ENCODE results near the gene RIN1.
"Not testable (repeated sequence)": the region's sequence is repeated elsewhere in the genome, so short reads cannot be mapped to it uniquely, and the experiment has no call there.

RIN1 gene

DNA sequence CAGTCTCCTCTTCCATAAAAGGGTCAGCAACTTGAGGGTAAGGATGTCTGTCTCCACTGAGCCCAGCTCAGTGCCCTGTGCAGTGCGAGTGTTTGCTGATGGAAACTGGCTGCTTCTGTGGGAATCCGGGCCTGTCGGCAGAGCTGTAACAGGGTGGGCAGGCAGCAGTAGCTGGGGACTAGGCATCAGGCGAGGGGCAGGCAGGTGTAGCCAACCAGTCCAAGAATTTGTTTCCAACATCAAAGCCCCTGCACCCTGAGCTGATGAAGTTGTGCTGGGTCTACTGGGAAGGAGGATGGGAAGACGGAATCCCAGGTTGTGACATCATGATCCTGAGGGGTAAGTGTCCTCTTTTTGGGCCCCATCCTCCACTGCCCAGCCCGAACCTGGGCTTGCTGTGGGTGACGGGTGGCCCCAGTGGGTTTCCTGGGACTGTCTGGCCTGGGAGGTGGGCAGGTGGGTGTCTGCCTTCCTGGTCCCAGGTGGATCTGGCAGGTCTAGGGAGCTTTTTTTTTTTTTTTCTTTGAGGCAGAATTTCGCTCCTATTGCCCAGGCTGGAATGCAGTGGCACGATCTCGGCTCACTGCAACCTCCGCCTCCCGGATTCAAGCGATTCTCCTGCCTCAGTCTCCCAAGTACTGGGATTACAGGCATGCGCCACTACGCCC, 24.3 kb upstream of the RIN1 start:
- DNase-seq, result no peak

DNA sequence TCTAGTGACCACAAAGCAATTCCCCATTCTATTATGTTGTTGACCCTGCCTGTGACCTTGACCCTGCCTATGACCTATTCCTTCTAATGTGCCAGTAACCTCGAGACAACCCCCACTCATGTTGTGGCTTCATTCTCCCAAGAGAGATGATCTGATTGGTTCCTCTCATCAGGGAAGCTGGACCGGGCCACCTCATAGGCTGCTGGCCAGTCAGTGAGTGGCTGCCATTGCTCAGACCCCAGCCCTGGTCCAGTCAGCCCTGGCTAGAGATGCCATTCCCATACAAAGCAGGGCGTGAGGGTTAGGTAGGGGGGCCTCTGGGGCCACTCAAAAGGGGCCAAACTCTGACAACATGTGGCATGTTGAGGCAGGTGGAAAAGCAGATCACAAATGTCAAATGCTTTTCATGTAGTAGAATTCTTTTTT, 23.4 kb upstream of the RIN1 start:
- DNase-seq, result no peak

DNA sequence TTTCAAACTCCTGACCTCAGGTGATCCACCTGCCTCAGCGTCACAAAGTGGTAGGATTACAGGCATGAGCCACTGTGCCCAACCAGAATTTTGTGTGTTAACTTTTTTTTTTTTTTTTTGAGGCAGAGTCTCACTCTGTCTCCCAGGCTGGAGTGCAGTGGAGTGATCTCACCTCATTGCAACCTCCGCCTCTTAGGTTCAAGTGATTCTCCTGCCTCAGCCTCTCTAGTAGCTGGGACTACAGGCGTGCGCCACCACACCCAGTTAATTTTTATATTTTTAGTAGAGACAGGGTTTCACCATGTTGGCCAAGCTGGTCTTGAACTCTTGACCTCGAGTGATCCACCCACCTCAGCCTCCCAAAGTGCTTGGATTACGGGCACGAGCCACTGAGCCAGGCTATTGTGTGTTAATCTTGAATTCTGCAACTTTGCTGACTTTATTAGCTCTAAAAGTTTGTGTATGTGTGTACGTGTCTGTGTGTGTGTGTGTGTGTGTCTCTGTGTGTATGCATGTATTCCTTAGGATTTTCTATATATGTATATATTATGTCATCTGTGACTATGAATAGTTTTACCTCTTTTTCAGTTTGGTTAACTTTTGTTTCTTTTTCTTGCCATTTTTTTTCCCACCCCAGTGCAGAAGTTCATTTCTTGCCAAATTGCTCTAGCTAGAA, 14.5 kb upstream of the RIN1 start:
- DNase-seq, result not testable (repeated sequence)

DNA sequence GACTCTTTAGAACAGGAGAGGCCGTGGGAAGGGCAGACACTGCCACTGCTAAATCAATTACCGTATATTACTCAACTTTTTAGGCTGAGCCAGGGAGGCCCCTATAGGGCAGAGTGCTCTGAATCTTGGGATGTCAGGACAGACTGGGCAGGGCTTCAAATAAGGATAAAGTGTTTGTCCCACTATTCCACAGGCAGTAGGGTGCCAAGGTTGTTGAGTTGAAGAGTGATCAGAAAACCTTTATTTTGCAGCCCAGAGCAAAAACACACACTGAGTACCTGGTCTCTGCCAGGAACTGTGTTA, 12.8 kb upstream of the RIN1 start:
- DNase-seq, result no peak

- DNase-seq, result peak; percentile 79 to 89 (median 84)
Measured at GRCh38 chr11:66347425-66348276, 11.4 kb upstream of the RIN1 start, which contains the start of gene B4GAT1. Gene B4GAT1, minus strand, starts transcription at chr11:66347629. Its CDS starts 84 bp downstream, at chr11:66347545.

DNA sequence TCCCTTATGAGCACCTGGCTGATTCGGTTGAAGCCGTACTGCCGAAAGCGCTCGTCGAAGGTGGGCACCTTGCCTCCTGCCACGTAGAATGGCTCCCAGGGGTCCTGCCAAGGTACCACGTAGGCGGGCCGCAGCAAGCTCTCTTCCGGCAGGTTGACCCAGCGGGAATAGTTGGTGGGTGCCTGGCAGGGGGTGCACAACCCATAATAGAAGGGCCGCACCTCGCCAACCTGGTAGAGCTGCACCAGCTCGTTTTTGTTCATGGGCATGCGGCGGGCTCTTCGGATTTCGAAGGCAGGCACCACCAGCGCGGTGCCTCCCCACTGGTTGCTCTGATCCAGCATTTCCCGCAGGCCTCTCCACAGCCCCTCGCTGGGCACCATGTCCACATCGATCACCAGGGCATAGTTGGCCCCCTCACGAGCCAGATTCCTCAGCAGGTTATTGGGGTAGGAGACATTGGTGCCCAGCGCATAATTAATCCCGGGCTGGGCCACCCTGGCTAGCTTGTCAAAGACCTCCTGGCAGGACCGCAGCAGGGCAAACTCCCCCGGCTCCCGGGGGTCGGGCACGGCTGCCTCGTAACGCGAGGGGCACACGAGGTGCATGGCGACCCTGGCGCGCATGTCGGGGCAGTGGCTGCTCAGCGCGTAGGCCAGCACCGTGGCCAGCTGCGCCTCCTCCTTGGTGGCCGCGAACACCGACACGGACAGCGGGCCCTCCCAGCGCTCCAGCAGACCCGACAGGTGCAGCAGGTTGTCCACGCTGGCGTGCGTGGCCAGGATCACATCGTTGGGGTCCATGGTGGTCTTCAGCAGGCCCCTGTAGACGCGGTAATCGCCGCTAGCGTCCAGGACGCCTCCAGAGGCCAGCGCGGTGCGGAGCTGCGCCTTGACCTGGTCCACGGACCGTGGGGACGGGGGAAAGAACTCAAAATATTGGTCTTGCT, 10.5 kb upstream of the RIN1 start:
- DNase-seq, result peak in 2 of 4 experiments; percentile 19 to 30

- DNase-seq, result no peak
Measured at GRCh38 chr11:66345316-66345649, 9.0 kb upstream of the RIN1 start.

- peak; percentile 97 to 98 (median 98) for DNase-seq
Measured at GRCh38 chr11:66344550-66345315, 8.5 kb upstream of the RIN1 start, which contains the start of gene BRMS1. Gene BRMS1, minus strand, starts transcription at chr11:66345104. Its CDS starts 2,870 bp downstream, at chr11:66342234.

- no peak for DNase-seq
Measured at GRCh38 chr11:66343176-66343575, 6.9 kb upstream of the RIN1 start.

- no peak for DNase-seq
Measured at GRCh38 chr11:66341502-66342126, 5.4 kb upstream of the RIN1 start.

DNA sequence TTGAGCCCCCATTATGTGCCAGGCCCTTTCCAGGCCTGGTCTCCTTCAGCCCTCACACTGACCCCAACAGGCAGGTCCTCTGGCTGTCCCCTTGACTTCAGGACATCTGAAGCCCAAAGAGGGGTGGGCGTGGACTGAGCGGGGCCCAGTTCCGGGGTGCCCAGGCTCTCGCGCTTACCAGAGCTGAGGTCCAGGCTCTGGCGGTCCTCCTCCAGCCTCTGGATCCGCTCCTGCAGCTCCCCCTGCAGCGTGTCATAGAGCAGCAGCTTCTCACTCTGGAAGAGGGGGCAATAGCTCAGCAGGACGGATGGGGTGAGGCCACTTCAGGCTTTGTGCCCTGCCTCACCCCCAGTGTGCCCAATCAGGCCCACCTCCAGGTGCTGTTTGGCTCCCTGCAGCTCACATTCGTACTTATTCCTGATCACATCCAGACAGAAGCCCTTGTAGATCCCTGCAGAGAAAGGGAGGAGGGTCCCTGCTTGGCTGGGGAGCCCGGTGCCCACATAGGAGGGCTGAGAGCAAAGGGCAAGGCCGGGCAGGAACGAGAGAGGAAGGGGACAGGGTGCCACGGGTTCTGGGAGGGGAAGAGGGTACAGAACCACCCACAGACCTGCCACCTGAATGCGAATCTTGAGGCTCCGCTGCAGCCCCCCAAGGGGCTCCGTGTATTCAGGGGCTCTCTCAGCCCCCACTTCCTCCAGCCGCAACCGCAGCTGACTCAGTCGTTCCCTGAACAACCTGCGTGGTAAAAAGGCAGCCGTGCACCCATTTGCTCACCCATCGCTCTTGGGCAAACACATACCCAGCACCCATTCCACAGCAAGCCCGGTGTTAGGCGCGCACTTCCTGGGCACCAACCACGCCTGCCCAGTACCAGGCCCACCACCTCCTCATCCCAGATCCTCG, 4.6 kb upstream of the RIN1 start:
- DNase-seq, result no peak

GRCh38 chr11:66339686-66340483, 3.7 kb upstream of the RIN1 start:
- DNase-seq, result no peak

- DNase-seq, result no peak
Measured at GRCh38 chr11:66339162-66339675, 3.0 kb upstream of the RIN1 start.

DNA sequence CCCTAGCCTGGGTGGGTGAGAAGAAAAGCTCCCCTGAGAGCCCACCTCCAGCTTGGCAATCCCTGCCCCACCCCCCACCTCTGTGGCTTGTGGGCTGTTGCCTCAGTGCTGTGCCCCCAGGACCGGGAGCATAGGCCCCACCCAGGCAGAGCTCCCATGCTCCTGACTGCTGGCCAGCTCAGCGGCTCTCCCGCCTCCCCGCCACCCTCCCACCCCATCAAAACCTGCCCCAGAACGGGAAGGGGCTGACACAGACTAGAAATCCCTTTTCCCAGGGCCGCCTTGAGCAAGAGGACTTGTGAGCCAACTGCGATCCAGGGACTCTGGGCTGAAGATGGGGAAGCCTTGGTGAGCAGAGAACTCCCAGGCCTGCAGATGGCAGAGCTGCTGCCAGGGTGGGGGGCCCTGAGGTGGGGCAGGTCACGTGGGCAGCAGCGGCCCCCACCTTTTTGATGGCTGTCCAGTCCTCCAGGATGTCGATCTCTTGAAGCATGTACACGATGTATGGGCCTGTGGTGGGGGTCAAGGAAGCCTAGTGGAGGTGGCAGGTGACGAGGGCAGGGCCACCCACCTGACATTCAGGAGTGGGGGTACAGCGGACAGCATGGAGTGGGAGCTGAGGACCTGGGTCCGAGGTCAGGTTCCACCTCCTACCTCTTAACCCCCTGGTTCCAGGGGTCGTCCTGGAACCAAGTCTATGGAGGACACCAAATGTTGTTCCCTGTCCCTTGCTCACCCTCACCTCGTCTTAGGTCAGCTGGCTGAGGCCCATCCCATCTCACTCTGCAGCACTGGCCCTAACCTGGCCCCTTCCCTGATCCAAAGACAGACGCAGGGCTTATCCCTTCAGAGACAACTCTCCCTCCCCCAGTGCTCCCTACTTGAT, 2.3 kb upstream of the RIN1 start:
- DNase-seq, result no peak

- DNase-seq, result no peak
Measured at GRCh38 chr11:66337103-66337899, 1.1 kb upstream of the RIN1 start.

GRCh38 chr11:66335531-66336233, 552 bp downstream of the RIN1 start:
- peak; percentile 14 to 58 (median 40) for DNase-seq

Data from suppressor macrophage (primary cell).